CD4-positive, alpha-beta T cell (primary cell): ENCODE results near the gene EHD4. TPM values are rescaled to one million over a fixed set of nuclear protein-coding genes. Genes with fewer than 3 reads are reported as not detected.

Experiments used
- ATAC-seq: fragments of 200-7000 bp; cut with Tn5 transposase; one replicate; pipeline ENCODE4 v1.10.0; 2022; ENCODE audit warnings: mild to moderate bottlenecking; ENCODE audit not compliant: poor library complexity
- CTCF ChIA-PET: fragments of 350-600 bp; sonication (Branson Sonifier 250); formaldehyde crosslinking; loops from one replicate; lab custom pipeline; 2021; ENCODE audit warnings: antibody characterized with exemption, inconsistent platforms; lab: Charles Lee
- POLR2A ChIA-PET: fragments of 350-600 bp; sonication (Branson Sonifier 250); formaldehyde crosslinking; loops from one replicate; lab custom pipeline; 2021; ENCODE audit warnings: antibody characterized with exemption, inconsistent platforms; lab: Charles Lee
- DNase-seq, 14 experiments: peaks; one replicate each; pipeline ENCODE4 v3.0.0-alpha.2; 2013 to 2020; ENCODE audit warnings: mixed read lengths in 2 of 14
- H3K27ac ChIP-seq, 2 donors: one replicate each; pipeline versions ENCODE4 v1.5.1 to v1.7.0; 2013; ENCODE audit warnings: low read length in 2 of 2, low read depth in 1 of 2, mild to moderate bottlenecking in 1 of 2
- H3K27me3 ChIP-seq, 2 experiments: 1 replicate in 1 of 2; 2 replicates in 1 of 2; pipeline versions ENCODE4 v1.6.1 to v1.7.0; 2013; ENCODE audit warnings: low read length in 2 of 2, control low read depth in 1 of 2, mild to moderate bottlenecking in 1 of 2, moderate library complexity in 1 of 2; ENCODE audit not compliant: insufficient read depth in 2 of 2, control insufficient read depth in 1 of 2
- H3K36me3 ChIP-seq: one replicate; pipeline ENCODE4 v1.6.1; 2013; ENCODE audit warnings: low read length, control low read depth; ENCODE audit not compliant: insufficient read depth
- H3K4me1 ChIP-seq: one replicate; pipeline ENCODE4 v1.6.1; 2013; ENCODE audit warnings: low read length, control low read depth; ENCODE audit not compliant: insufficient read depth
- H3K4me3 ChIP-seq: one replicate; pipeline ENCODE4 v1.5.1; 2013; ENCODE audit warnings: mild to moderate bottlenecking, low read length, moderate library complexity
- H3K9me3 ChIP-seq, 2 experiments: 1 replicate in 1 of 2; 2 replicates in 1 of 2; pipeline versions ENCODE4 v1.6.1 to v1.7.0; 2013; ENCODE audit warnings: low read length in 2 of 2, mild to moderate bottlenecking in 2 of 2, control low read depth in 1 of 2, moderate library complexity in 1 of 2; ENCODE audit not compliant: control insufficient read depth in 1 of 2, insufficient read depth in 1 of 2
- H3K27ac Mint-ChIP-seq: one replicate; pipeline ENCODE4 v1.8.0; 2020; ENCODE audit warnings: mixed read lengths
- H3K27me3 Mint-ChIP-seq: one replicate; pipeline ENCODE4 v1.8.0; 2021; ENCODE audit warnings: mixed read lengths
- H3K36me3 Mint-ChIP-seq: one replicate; pipeline ENCODE4 v1.8.0; 2021; ENCODE audit warnings: low read depth, mixed read lengths
- H3K4me1 Mint-ChIP-seq: one replicate; pipeline ENCODE4 v1.8.0; 2021; ENCODE audit warnings: low read depth, mixed read lengths
- H3K4me3 Mint-ChIP-seq: one replicate; pipeline ENCODE4 v1.8.0; 2020; ENCODE audit warnings: mild to moderate bottlenecking, mixed read lengths
- H3K9me3 Mint-ChIP-seq: one replicate; pipeline ENCODE4 v1.8.0; 2020; ENCODE audit warnings: mixed read lengths
- intact Hi-C, 2 experiments: fragments of 100-400 bp; cut with DNase I in 1 of 2; cut with micrococcal nuclease in 1 of 2; formaldehyde crosslinking; loops; one replicate each; pipeline versions ENCODE4 v1.15.1 to v1.9.0; 2023 to 2025; cut with DNase I, micrococcal nuclease
- total RNA-seq, 174 experiments: library from RNA in 2 of 174; stranded (reverse) in 2 of 174; gene quantifications; one replicate each; pipeline ENCODE4 v1.2.3 and lab custom pipeline; 2021 to 2026
- TF ChIP-seq, protein P1 (sequence below): fragments of 200-600 bp; IDR thresholded peaks from one replicate; pipeline ENCODE4 v1.8.0; 2022; ENCODE audit warnings: antibody characterized with exemption, mild to moderate bottlenecking

Gene EHD4
- total RNA-seq, 2 experiments from 2014 or later = 39.8 to 40.5 TPM

DNA sequence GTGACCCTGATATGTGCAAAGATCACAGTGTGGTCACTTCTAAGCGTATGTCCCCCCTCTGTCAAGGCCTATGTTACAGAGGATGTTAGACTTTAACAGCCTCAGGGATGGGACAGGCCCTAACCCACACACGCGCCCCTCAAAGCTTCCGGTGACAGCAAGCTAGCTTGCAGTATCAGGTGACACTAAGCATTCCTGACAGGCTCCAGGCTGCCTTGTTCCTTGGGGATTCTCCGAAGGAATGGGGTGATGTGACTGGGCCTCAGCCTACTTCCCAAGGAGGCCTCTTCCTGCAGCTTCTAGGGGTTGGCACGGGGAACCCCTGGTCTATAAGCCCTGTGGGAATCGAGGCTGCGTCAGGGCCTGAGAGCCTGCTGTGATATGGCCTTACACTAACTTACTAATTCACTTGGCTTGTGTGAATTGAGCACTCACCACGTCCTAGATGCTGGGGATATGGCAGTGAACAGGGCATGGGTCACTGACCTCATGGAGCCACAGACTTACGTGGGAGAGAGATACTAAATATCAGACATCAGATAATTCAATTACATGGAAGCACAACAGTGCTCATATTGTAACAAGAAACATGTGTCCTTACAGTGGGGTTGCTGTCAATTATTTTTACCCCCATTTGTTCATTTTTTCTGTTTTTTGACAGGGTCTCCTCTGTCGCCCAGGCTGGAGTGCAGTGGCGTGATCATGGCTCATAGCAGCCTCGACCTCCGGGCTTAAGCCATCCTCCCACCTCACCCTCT is 67.1 kb downstream of the EHD4 start:
- CTCF ChIA-PET = interaction anchor here (0.5 to 3.2 kb wide), 27 partner anchors 8 to 143 kb away, joined by 3 to 42 read pairs (median 4); partner anchors contain the start of genes EHD4 and MAPKBP1
- H3K27ac Mint-ChIP-seq = peak overlapping the region; percentile 80
- H3K27ac ChIP-seq = no peak overlapping the region

DNA sequence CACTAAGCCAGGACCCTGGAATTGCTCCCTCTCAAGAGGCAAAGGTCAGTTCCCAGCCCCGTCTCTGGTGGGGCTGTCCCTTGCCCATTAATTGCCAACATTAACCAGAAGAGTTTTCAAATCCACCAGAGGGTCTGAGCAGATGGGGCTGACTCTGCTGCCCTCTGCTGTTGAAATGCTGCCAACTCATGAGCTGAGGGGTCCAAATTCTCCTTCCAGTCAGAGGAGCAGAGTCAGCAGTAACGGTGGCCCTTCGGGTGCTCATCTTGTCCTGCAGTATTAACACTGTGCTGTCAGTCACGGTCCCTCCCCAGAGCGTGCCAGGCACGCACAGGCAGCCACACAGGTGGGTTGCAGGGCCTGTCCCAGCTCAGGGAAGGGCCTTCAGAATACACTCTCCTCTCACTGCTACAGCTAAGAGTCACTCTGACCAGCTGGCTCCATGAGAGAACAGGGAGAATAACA is 67.8 kb downstream of the EHD4 start:
- Histone ChIP-seq H3K36me3 (peaks cover 31% of the 10 kb centered on the region), H3K9me3 (peaks cover 0 to 8% of the 10 kb centered on the region in 2 experiments), H3K27me3 (no peaks in the 10 kb centered on the region), H3K4me1 (peaks cover 10% of the 10 kb centered on the region), H3K4me3 (no peak overlapping the region), H3K27ac (no peak overlapping the region)
- ATAC-seq = peak; percentile 88
- POLR2A ChIA-PET = interaction anchor here (0.6 to 2.1 kb wide), 10 partner anchors 9 to 174 kb away, joined by 3 to 17 read pairs (median 5); partner anchors contain the start of genes EHD4, JMJD7 and MAPKBP1
- DNase-seq = peak; percentile 63 to 85 (median 71)
- Mint-ChIP-seq H3K9me3 (no peaks in the 10 kb centered on the region), H3K4me3 (no peak overlapping the region), H3K27ac (peak overlapping the region; percentile 80), H3K4me1 (peaks cover 7% of the 10 kb centered on the region), H3K27me3 (no peaks in the 10 kb centered on the region), H3K36me3 (peaks cover 65% of the 10 kb centered on the region)
- TF ChIP-seq, protein P1, sequence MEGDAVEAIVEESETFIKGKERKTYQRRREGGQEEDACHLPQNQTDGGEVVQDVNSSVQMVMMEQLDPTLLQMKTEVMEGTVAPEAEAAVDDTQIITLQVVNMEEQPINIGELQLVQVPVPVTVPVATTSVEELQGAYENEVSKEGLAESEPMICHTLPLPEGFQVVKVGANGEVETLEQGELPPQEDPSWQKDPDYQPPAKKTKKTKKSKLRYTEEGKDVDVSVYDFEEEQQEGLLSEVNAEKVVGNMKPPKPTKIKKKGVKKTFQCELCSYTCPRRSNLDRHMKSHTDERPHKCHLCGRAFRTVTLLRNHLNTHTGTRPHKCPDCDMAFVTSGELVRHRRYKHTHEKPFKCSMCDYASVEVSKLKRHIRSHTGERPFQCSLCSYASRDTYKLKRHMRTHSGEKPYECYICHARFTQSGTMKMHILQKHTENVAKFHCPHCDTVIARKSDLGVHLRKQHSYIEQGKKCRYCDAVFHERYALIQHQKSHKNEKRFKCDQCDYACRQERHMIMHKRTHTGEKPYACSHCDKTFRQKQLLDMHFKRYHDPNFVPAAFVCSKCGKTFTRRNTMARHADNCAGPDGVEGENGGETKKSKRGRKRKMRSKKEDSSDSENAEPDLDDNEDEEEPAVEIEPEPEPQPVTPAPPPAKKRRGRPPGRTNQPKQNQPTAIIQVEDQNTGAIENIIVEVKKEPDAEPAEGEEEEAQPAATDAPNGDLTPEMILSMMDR = peak; percentile 95
- CTCF ChIA-PET = interaction anchor here (0.5 to 3.2 kb wide), 27 partner anchors 9 to 143 kb away, joined by 3 to 42 read pairs (median 4); partner anchors contain the start of genes EHD4 and MAPKBP1
- intact Hi-C loops = loop anchor here (1.0 to 5.0 kb wide), 9 partner anchors 74 to 437 kb away; partner anchors contain the start of genes JMJD7 (in 1 of the 2) and MAPKBP1 (in 1 of the 2)

More for the DNA sequence above, 67.1 kb downstream of the EHD4 start:
- Mint-ChIP-seq H3K9me3 (no peaks in the 10 kb centered on the region), H3K27me3 (no peaks in the 10 kb centered on the region), H3K4me3 (no peak overlapping the region), H3K36me3 (peaks cover 68% of the 10 kb centered on the region), H3K4me1 (peaks cover 7% of the 10 kb centered on the region)
- Histone ChIP-seq H3K4me3 (no peak overlapping the region), H3K36me3 (peaks cover 33% of the 10 kb centered on the region), H3K27me3 (no peaks in the 10 kb centered on the region), H3K4me1 (peaks cover 10% of the 10 kb centered on the region), H3K9me3 (peaks cover 0 to 8% of the 10 kb centered on the region in 2 experiments)
- POLR2A ChIA-PET = interaction anchor here (0.7 to 2.1 kb wide), 9 partner anchors 10 to 132 kb away, joined by 3 to 17 read pairs (median 6); partner anchors contain the start of genes EHD4, JMJD7 and MAPKBP1
- intact Hi-C loops = loop anchor here in 1 of 2 experiments (2.0 kb wide), 2 partner anchors 74 to 302 kb away; no protein-coding TSS in a partner anchor
- ATAC-seq (peak; percentile 14), DNase-seq (no peak)
- TF ChIP-seq, protein P1 = no peak

DNA sequence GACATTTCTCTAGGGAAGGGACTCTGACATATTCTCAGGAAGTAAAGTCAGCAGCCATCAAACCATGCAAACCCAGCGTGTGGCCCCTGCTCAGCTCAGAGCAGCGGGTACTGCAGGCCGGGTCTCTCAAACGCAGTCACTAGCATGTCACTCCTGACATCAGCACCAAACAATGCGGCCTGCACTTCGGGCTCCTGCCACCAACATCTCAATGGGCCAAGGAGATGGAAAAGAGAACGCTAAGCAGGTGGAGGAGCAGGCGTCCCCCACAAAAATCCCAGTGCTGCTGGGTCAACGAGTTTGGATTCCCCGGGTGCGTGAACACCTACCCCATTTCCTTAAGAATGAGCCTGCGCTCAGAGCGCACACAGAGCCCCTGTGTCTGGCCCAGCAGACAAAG is 68.6 kb downstream of the EHD4 start:
- intact Hi-C loops = loop anchor here (1.0 to 5.0 kb wide), 9 partner anchors 73 to 436 kb away; partner anchors contain the start of genes JMJD7 (in 1 of the 2) and MAPKBP1 (in 1 of the 2)
- H3K36me3 Mint-ChIP-seq = peaks cover 65% of the 10 kb centered on the region
- no peaks in the 10 kb centered on the region for H3K9me3 Mint-ChIP-seq
- Histone ChIP-seq H3K36me3 (peaks cover 28% of the 10 kb centered on the region), H3K4me1 (peaks cover 10% of the 10 kb centered on the region), H3K4me3 (no peak overlapping the region), H3K9me3 (peaks cover 0 to 8% of the 10 kb centered on the region in 2 experiments), H3K27me3 (no peaks in the 10 kb centered on the region), H3K27ac (no peak overlapping the region)
- TF ChIP-seq, protein P1 = no peak
- no peak for ATAC-seq
- no peaks in the 10 kb centered on the region for H3K27me3 Mint-ChIP-seq
- peak overlapping the region; percentile 80 for H3K27ac Mint-ChIP-seq
- no peak for DNase-seq
- POLR2A ChIA-PET = interaction anchor here (0.6 to 2.1 kb wide), 3 partner anchors 9 to 65 kb away, joined by 5 to 17 read pairs (median 13); no protein-coding TSS in a partner anchor
- no peak overlapping the region for H3K4me3 Mint-ChIP-seq
- H3K4me1 Mint-ChIP-seq = peaks cover 7% of the 10 kb centered on the region
- CTCF ChIA-PET = interaction anchor here (1.1 to 3.2 kb wide), 7 partner anchors 9 to 129 kb away, joined by 4 to 42 read pairs (median 16); partner anchors contain the start of gene MAPKBP1
